ENCODE measurements around the gene CNTNAP2. TPM values are rescaled to one million over a fixed set of nuclear protein-coding genes. Genes with fewer than 3 reads are reported as not detected.

The CNTNAP2 gene
- total and polyA plus RNA-seq, 2 donors (not counting 1 experiment from before 2014, with no cell fraction given), result not detected

DNA sequence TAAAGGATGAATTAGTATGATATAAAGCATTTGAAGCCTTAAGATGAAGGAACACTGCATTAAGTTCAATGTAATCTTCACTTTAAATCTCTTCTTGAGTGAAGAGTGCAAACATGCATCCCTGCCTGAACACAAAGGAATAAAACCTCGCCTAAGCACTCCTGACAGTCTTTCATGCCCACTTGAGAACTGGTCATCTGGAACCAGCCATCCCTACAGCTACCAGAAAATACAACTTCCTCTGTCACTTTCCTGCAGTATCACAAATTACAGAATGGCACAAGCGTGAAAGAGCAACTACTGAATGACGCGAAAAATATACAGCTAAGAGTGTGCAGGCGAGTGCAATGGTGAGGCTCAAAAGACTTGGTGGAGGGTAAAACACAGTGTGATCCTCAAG lies 1079.9 kb downstream of the CNTNAP2 start:
- no peak overlapping the region for H3K9ac ChIP-seq (ENCODE audit: insufficient read depth, low read length)
- H3K36me3 ChIP-seq (ENCODE audit: control insufficient read depth, insufficient read depth, low read length), result no peaks in the 10 kb centered on the region
- no peak overlapping the region for H3K4me2 ChIP-seq (ENCODE audit: extremely low read depth, insufficient read depth, low read length)
- H3K27ac ChIP-seq (ENCODE audit: insufficient read depth, low read length), result no peak overlapping the region
- H3K9me3 ChIP-seq (ENCODE audit: control insufficient read depth, insufficient read depth, low read depth, low read length), result no peaks in the 10 kb centered on the region
- H2AFZ ChIP-seq (ENCODE audit: low read length), result no peak overlapping the region
- no peaks in the 10 kb centered on the region for H3K79me2 ChIP-seq (ENCODE audit: control insufficient read depth, insufficient read depth, low read length)
- DNase-seq (ENCODE audit: low read depth in 2 of 2), result no peak
- H3K4me3 ChIP-seq (replicated peaks in 1 of 4; ENCODE audit: control extremely low read depth in 1 of 4, insufficient read depth in 1 of 4, low read depth in 3 of 4, low read length in 4 of 4), result no peak overlapping the region
- TF ChIP-seq EZH2 (IDR thresholded peaks at IDR 0.05; ENCODE audit: low read length, missing control alignments), result no peak
- TF ChIP-seq, protein P1, sequence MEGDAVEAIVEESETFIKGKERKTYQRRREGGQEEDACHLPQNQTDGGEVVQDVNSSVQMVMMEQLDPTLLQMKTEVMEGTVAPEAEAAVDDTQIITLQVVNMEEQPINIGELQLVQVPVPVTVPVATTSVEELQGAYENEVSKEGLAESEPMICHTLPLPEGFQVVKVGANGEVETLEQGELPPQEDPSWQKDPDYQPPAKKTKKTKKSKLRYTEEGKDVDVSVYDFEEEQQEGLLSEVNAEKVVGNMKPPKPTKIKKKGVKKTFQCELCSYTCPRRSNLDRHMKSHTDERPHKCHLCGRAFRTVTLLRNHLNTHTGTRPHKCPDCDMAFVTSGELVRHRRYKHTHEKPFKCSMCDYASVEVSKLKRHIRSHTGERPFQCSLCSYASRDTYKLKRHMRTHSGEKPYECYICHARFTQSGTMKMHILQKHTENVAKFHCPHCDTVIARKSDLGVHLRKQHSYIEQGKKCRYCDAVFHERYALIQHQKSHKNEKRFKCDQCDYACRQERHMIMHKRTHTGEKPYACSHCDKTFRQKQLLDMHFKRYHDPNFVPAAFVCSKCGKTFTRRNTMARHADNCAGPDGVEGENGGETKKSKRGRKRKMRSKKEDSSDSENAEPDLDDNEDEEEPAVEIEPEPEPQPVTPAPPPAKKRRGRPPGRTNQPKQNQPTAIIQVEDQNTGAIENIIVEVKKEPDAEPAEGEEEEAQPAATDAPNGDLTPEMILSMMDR (conservative IDR thresholded peaks at IDR 0.05 in 1 of 2, IDR thresholded peaks at IDR 0.05 in 1 of 2; ENCODE audit: low read depth in 1 of 2, low read length in 2 of 2), result no peak
- no peaks in the 10 kb centered on the region for H4K20me1 ChIP-seq (ENCODE audit: control insufficient read depth, extremely low read depth, insufficient read depth, low read length)
- no peaks in the 10 kb centered on the region for H3K4me1 ChIP-seq (ENCODE audit: control insufficient read depth, extremely low read depth, insufficient read depth, low read length)
- H3K27me3 ChIP-seq (ENCODE audit: control insufficient read depth, insufficient read depth, low read length), result no peaks in the 10 kb centered on the region

DNA sequence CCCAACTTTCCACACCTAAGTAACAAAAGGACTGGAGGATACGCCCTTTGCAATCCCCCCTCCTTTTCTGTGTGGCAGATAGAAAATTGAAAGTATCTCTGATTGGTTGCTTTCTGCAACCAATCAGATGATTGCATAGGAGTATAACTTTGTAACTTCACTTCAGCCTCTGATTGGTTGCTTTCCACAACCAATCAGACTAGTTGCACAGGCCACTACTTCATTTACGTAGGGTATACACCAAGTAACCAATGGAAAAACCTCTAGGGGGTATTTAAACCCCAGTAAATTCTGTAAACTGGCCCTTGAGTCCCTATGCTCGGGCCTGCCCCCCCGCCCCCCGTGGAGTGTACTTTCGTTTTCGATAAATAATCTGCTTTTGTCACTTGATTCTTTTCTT lies 1080.4 kb downstream of the CNTNAP2 start:
- no peaks in the 10 kb centered on the region for H3K36me3 ChIP-seq (ENCODE audit: control insufficient read depth, insufficient read depth, low read length)
- peak overlapping the region in 1 of 4 experiments; percentile 38 for H3K4me3 ChIP-seq (replicated peaks in 1 of 4; ENCODE audit: control extremely low read depth in 1 of 4, insufficient read depth in 1 of 4, low read depth in 3 of 4, low read length in 4 of 4)
- H3K9me3 ChIP-seq (ENCODE audit: control insufficient read depth, insufficient read depth, low read depth, low read length), result no peaks in the 10 kb centered on the region
- no peaks in the 10 kb centered on the region for H3K27me3 ChIP-seq (ENCODE audit: control insufficient read depth, insufficient read depth, low read length)
- H3K4me2 ChIP-seq (ENCODE audit: extremely low read depth, insufficient read depth, low read length), result no peak overlapping the region
- H3K79me2 ChIP-seq (ENCODE audit: control insufficient read depth, insufficient read depth, low read length), result no peaks in the 10 kb centered on the region
- TF ChIP-seq, protein P1 (conservative IDR thresholded peaks at IDR 0.05 in 1 of 2, IDR thresholded peaks at IDR 0.05 in 1 of 2; ENCODE audit: low read depth in 1 of 2, low read length in 2 of 2), result no peak
- TF ChIP-seq EZH2 (IDR thresholded peaks at IDR 0.05; ENCODE audit: low read length, missing control alignments), result no peak
- H3K9ac ChIP-seq (ENCODE audit: insufficient read depth, low read length), result no peak overlapping the region
- H2AFZ ChIP-seq (ENCODE audit: low read length), result no peak overlapping the region
- DNase-seq (ENCODE audit: low read depth in 2 of 2), result peak in 1 of 2 donors; percentile 14
- H3K4me1 ChIP-seq (ENCODE audit: control insufficient read depth, extremely low read depth, insufficient read depth, low read length), result no peaks in the 10 kb centered on the region
- H3K27ac ChIP-seq (ENCODE audit: insufficient read depth, low read length), result no peak overlapping the region
- no peaks in the 10 kb centered on the region for H4K20me1 ChIP-seq (ENCODE audit: control insufficient read depth, extremely low read depth, insufficient read depth, low read length)

GRCh38 chr7:147199868-147200267 lies 1083.3 kb downstream of the CNTNAP2 start:
- H3K9ac ChIP-seq (ENCODE audit: insufficient read depth, low read length), result no peak overlapping the region
- H3K36me3 ChIP-seq (ENCODE audit: control insufficient read depth, insufficient read depth, low read length), result no peaks in the 10 kb centered on the region
- no peaks in the 10 kb centered on the region for H3K79me2 ChIP-seq (ENCODE audit: control insufficient read depth, insufficient read depth, low read length)
- H2AFZ ChIP-seq (ENCODE audit: low read length), result no peak overlapping the region
- no peaks in the 10 kb centered on the region for H4K20me1 ChIP-seq (ENCODE audit: control insufficient read depth, extremely low read depth, insufficient read depth, low read length)
- no peak overlapping the region for H3K4me2 ChIP-seq (ENCODE audit: extremely low read depth, insufficient read depth, low read length)
- no peaks in the 10 kb centered on the region for H3K9me3 ChIP-seq (ENCODE audit: control insufficient read depth, insufficient read depth, low read depth, low read length)
- TF ChIP-seq, protein P1 (conservative IDR thresholded peaks at IDR 0.05 in 1 of 2, IDR thresholded peaks at IDR 0.05 in 1 of 2; ENCODE audit: low read depth in 1 of 2, low read length in 2 of 2), result no peak
- TF ChIP-seq EZH2 (IDR thresholded peaks at IDR 0.05; ENCODE audit: low read length, missing control alignments), result no peak
- H3K27me3 ChIP-seq (ENCODE audit: control insufficient read depth, insufficient read depth, low read length), result no peaks in the 10 kb centered on the region
- no peaks in the 10 kb centered on the region for H3K4me1 ChIP-seq (ENCODE audit: control insufficient read depth, extremely low read depth, insufficient read depth, low read length)
- H3K27ac ChIP-seq (ENCODE audit: insufficient read depth, low read length), result no peak overlapping the region
- no peak for DNase-seq (ENCODE audit: low read depth in 2 of 2)
- no peak overlapping the region for H3K4me3 ChIP-seq (replicated peaks in 1 of 4; ENCODE audit: control extremely low read depth in 1 of 4, insufficient read depth in 1 of 4, low read depth in 3 of 4, low read length in 4 of 4)

All from fibroblast of lung (primary cell).